ENCODE results near the gene MMP21. TPM values are rescaled to one million over a fixed set of nuclear protein-coding genes. Genes with fewer than 3 reads are reported as not detected.

MMP21 gene
- total and polyA plus RNA-seq, 2 of the 13 experiments (the other 11 are each of a cell fraction or from before 2014, with no cell fraction given): not detected

- TF ChIP-seq ZNF629 (CRISPR knock-in tag; conservative IDR thresholded peaks at IDR 0.05): no peak
Observed at GRCh38 chr10:125770844-125771243, 4.8 kb downstream of the MMP21 start (continued).

- ChIA-PET POLR2A (no interaction called here), CTCF (ENCODE audit: low intra/inter-chr PET ratio, low total read pairs) (no interaction called here)
- no peak for FAIRE-seq
- BruUV-seq (replicated peaks): no TSS peak
- H2AFZ ChIP-seq (ENCODE audit: low read length): no peak overlapping the region
- 94% methylated on average over 12 of the region's 12 CpGs for WGBS (ENCODE audit: low lambda C conversion rate)
- no peak for DNase-seq (ENCODE audit: low spot score)
- no peaks in the 10 kb centered on the region for H3K27me3 ChIP-seq (ENCODE audit: control insufficient read depth in 1 of 2, insufficient read depth in 2 of 2, low read length in 2 of 2)
- H3K4me3 ChIP-seq (replicated peaks in 1 of 3; ENCODE audit: insufficient read depth in 1 of 3, low read depth in 2 of 3, low read length in 3 of 3): no peak overlapping the region
- H4K20me1 ChIP-seq (ENCODE audit: insufficient read depth, low read length): no peaks in the 10 kb centered on the region
- H3K9ac ChIP-seq (ENCODE audit: insufficient read depth, low read depth, low read length): no peak overlapping the region
- H3K9me3 ChIP-seq (ENCODE audit: low read length): no peaks in the 10 kb centered on the region
- intact Hi-C loops (cut with micrococcal nuclease; ENCODE audit: unreplicated experiment) (no loop called here), in situ Hi-C loops (cut with HindIII; ENCODE audit: extremely low pct_ligation_motif_present, low pct_unique_long_range_greater_than_20kb) (no loop called here)
- peaks cover 12% of the 10 kb centered on the region; the same call in 1 of the 2 replicates for H3K4me1 ChIP-seq (ENCODE audit: insufficient read depth, low read length)
- no peak for ATAC-seq
- no peaks in the 10 kb centered on the region for H3K79me2 ChIP-seq (ENCODE audit: insufficient read depth, low read length)
- H3K27ac ChIP-seq (ENCODE audit: extremely low read length, insufficient read depth, low read length): no peak overlapping the region
- H3K4me2 ChIP-seq (ENCODE audit: low read depth, low read length): no peak overlapping the region
- no peak for TF ChIP-seq ZUFSP (CRISPR knock-in tag; IDR thresholded peaks at IDR 0.05; ENCODE audit: borderline replicate concordance)
- TF ChIP-seq FOXO4 (CRISPR knock-in tag; conservative IDR thresholded peaks at IDR 0.05): no peak
- peaks cover 1 to 16% of the 10 kb centered on the region in 2 experiments; a peak in 4 of 5 replicates for H3K36me3 ChIP-seq (replicated peaks in 1 of 2; ENCODE audit: control insufficient read depth in 1 of 2, insufficient read depth in 2 of 2, low read length in 2 of 2)
Observed at GRCh38 chr10:125769175-125769574, 6.4 kb downstream of the MMP21 start.
